UCSD-AML1 (cell line): ENCODE results near the gene KCNAB3.

Source experiments
- DNase-seq: peaks from one replicate; lab custom pipeline; 2025; ENCODE audit not compliant: unreplicated experiment; lab: John Stamatoyannopoulos, UW

KCNAB3 gene

DNA sequence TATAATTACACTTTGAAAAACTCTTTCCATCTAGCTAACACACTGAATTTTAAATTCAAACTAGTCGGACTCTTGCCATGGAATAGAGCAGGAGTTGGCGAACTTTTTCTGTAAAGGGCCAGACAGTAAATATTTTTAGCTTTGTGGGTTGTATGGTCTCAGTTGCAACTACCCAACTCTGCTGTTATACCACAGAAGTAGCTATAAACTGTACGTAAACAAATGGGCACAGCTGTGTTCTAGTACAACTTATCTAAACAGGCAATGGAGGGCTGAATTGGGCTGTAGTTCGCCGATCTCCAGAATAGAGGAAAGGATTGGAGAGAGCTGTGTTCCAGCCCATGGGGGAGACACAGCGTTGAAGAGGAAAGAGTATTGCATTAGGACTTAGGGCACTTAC lies 11.1 kb upstream of the KCNAB3 start:
- no peak for DNase-seq

DNA sequence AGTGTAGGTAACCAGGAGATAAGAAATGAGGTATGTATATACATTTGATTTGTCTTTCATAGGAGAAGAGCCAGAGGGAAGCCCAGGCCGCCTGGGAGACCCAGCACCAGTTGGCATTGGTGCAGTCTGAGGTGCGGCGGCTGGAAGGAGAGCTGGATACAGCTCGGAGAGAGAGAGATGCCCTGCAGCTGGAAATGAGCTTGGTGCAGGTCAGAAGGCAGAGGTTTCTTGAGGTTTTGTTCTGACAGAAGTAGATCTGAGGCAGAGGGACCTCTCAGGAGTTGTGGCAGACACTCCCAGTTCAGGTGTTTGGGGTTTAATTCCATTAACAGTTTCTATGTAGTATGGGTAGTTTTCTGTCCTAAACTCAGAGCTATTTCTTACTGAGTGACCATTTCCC lies 10.4 kb upstream of the KCNAB3 start:
- DNase-seq, result no peak

DNA sequence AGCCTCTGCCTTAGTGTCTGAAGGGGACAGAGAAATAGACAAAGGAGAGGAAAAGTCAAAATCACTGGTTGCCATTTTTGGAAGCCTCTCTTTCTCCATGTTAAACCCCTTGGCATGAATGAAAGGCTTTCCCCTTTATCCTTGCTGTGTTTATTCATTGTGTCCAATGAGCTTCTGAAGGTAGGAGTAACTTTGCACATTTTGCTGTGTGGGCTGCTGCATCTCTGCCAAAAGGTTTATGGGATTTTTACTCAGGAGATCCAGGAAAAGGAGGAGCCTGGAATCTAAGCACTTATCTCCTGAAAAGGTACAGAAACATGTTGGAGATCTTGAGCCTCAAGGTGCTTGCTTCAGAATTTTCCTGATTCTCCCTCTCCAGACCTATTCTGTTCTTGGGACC lies 6.2 kb upstream of the KCNAB3 start:
- no peak for DNase-seq

DNA sequence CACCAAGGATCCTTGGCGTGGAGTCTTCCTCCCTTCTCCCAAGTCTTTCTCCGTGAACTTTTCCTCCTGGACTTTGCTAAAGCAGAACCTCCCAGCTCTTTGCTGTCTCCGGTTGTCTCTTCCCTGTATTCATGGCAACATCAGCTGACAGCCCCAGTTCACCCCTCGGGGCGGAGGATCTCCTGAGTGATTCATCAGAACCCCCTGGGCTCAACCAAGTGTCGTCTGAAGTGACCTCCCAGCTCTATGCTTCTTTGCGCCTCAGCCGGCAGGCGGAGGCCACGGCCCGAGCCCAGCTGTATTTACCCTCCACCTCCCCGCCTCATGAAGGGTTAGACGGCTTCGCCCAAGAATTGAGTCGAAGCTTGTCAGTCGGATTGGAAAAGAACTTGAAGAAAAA lies 3.3 kb upstream of the KCNAB3 start:
- peak; percentile 33 for DNase-seq

DNA sequence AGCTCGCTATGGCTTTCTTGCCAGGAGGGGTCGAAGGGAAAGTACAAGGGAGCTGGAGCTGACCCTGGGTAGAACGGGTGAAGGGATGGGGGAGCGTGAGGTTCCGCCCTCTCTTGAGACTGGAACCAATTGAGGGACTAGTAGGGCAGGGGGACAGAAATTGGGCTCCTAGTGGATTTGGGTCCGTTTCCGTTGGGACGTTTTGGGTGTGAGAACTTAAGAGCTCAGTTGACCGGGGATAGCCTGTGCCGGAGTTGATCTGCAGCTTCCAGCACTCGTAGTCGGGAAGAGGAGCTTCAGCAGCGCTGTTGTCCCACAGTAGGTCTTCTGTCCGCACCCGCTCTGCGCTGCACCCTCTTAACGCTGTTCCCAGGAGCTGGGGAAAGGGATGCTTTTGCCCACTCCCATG lies 2.8 kb upstream of the KCNAB3 start:
- DNase-seq, result no peak

DNA sequence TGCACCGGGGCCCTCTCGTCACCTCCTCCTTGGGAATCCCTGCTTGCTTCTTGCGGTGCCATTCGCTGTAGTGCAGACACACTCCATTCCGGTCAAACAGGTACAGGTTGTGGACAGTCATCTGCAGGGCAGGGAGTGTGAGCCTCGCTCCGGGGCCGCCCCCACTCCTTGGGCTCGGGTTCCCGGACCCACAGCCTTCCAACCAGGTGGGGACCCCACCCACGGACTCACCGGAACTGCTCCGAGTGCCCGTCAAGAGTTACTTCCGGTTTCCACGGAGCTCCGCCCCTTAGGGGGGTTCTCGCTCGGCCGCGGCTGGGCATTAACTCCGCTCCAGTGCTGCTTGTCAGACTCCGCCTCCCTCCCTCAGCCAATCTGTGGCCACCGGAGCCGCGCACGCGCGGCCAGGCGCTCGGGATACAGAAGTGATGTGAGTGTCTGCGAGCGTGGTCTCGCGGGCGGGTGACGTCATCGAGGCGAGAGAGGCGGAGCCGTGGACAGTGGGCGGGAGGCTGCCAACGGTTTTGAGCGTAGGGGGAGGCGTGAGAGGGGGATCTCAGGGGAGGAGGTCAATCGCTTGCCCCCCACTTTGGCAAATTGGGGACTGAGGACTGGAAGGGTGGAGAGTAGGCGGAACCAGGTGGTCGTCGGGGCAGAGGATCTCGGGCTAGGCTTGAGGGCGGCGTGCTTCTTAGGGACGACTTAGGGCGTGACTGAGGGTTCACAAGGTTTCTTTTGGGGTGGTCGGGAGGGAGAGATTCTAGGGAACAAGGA lies 2.2 kb upstream of the KCNAB3 start, which contains the start of the genes CNTROB and TRAPPC1:
Gene CNTROB, plus strand, starts transcription at position 498 of the 774 bp plus-strand sequence. CDS start 874 bp downstream, outside the sequence.
Gene TRAPPC1, minus strand, starts transcription at position 238 of the 774 bp plus-strand sequence. Its CDS starts 117 bp downstream, at position 121.
- DNase-seq, result peak; percentile 99

DNA sequence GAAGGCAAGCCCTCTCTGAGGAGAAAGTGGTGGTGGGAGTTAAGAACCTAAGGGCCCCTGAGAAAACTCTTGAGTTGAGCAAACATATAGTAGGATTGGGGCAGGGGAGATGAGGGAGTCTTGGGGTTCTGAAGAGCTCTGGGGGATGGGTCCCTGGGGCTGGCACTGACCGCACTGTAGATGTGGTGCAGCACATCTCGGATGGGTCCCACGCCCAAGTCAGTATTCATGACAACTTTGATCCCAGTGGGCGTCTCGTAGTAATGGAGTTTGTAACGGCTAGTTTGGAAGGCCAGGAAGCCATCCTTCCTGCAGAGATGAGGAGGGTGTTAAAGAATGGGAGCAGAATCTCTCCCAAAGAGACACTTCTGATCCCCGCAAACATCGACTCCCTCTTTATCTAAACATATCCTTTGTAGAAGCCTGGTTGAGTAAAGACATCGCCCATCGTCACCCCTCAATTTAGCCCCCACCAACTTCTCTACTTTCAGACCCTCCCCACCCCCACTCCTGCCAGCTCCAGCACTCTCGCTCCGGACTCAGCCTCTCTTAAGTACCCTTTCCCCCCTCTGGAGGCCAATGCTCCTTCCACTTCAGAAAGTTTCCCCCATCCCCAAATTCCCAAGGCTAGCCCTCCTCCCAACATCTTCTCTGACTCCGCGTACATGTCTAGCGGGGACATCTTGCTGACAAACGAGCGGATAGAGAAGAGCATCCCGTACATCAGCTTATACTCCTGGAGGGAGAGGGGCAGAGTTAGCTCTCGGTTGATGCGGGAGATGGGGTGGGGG lies 1.4 kb upstream of the KCNAB3 start:
- DNase-seq, result no peak

DNA sequence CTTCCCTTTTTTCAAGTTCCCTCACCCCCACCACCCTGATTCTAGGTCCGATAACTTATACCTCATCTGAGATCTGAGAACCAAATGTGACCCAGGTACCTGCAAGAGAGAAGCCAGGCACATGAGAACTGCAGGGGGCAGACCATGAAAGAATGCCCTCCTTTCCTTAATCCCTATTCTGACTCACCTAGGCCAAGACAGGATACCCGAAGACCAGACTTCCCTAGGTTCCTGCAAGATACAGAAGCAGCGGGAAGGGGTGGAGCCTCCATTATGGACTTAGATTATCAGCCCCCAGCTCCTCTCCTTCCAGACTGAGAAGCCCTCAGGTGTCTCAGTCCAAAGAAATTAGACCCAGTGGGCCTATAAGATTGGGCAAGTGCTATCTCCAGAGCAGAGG lies 2.1 kb downstream of the KCNAB3 start:
- DNase-seq, result no peak

DNA sequence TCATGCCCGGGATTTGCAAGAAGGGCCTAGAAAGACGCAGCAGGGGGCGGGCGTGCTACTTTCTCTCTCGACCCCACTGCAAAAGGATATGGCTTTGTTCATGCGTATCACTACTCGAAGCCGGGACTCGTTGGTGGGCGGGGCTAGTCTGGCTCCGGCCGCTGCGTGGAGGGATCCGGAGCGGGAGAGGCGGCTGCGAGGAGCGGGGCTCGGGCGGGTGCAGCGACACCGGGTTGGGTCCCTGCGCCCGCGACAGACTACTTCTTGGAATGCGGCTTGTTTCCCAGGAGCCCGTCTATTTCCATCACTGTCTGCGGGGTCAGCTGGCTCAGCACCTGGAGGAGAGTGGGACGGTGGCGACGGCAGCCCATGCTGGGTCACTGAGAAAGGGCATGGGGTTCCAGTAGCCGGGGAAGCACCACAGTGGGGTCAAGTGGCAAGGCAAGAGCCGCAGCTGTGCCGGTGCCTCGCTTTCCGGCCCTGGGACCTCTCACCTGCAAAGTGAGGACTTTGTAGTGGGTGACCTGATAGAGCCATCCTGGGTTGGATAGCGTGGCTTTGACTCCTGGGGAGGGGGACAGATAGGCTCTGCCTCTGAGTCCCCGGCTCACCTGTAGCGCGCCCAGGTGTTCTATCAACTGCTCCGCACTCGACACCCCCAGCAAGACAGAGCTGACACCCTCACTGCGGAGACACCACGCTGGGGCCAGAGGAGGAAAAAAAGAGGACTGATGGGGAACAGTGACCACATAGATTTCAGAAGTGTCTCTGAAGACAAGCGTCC lies 6.6 kb downstream of the KCNAB3 start:
- DNase-seq, result no peak

DNA sequence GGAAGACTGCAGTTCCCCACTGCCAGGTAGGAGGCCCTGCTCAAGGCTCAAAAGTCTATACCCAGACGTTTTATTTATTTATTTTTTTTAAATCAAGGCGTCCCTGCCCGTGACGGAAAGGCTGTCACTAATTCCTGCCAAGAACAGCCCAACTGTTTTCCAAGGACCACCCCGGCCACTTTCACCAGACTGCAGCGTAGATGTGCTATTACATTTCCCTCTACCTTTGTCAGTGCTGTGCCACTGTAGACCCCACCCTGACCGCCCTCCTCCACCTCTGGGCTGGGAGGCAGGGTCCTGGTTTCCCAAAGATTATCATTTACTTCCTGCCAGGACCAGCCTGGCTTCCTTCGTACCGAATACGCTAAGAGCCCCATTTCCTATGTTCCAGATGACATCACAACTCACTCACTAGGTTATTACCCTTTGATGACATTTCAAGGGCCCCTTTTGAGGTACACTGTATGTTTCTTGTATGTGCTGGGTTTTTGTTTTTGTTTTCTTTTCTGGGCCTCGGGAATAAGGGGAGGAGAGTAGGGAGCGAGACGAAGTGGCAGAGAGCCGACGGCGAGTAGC lies 7.3 kb downstream of the KCNAB3 start:
- no peak for DNase-seq

DNA sequence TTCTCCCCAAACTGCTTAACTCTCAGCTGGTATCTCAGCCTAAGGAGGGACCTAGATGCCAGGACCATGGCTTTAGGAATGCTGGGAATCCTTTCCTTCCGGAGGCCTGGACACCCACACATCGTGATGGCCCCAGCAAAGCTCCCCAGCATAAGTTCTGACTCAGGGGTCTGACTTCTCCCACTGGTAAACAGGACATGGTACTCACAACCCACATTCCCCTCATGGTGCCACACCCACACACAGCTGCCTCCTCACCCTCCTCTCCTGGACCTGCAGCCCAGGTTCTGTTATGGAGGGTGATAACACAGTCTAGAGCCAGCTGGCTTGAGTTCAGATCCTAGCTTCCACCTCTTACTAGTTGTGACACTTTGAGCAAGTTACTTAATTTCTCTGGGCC lies 12.8 kb downstream of the KCNAB3 start:
- DNase-seq, result no peak

DNA sequence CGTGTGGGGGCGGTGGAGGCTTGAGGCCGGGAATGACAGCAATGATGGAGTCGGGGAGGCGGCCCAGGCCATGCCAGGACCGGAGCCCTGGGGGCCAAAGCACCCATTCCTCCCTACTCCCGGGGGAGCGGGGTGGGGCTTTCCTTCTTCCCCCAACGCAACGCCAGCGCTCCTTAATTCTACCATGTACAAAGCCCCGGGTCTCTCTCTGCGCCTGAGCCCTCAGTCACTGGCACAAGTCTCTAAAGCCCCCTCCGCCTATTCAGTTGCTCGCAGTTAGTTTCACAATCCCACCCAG lies 13.3 kb downstream of the KCNAB3 start:
- no peak for DNase-seq

DNA sequence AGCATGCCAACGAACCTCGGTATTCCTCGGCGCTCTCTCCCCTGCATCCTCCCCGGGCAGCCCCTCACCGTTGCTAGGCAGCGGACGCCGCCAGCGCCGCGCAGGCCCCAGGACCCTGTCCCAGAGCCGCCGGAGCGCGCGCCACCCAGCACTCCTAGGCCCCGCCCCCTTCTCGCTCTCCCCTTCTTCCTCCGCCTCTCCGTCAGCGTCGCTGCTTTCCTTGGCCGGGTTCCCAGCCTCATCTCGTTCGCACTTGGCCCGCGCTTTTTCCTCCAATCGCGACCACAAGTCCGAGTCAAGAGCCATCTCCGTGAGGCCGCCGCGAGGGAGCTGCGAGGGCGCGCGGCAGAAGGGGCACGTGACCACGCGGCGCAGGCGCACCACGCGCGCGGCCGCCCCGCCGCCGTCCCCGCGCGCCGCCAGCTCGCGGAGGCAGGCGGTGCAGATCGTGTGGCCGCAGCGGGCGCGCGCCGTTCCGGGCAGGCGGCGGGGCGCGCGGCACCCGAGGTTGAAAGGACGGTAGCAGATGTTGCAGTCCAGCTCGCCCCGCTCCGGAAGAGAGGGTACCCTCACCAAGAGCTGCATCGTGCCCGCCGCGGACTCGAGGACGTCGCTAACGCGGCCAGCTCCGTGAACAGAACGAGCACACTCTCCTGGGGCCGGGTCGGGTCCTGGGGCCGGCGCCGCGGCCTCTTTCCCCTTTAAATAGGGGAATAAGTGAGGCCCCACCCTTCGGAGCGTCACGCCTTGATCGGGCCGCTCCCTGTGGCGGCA lies 13.9 kb downstream of the KCNAB3 start, which contains the start of gene RNF227:
Gene RNF227, minus strand, starts transcription at position 679 of the 774 bp plus-strand sequence. Its CDS starts 94 bp downstream, at position 585.
- DNase-seq, result peak; percentile 85

DNA sequence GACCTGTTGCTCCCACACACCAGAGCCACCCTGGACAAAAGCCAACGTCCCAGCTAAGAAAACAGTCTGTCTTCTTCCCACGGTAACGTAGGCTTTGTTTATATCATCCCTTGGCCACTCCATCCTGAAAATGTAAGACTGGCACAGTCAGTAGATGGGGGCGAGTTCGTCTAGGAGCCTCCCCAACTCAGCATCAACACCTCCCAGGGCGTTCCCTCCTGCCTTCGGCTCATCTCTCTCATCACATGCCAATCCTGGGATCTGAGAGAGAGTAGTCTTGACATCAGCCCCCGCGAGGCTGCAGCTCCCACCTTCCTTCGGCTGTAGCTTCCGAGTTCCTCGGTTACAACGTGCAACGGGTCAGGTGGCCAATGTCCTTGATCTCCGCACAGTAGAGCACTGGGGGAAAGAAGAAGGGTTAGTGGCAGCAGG lies 14.5 kb downstream of the KCNAB3 start:
- no peak for DNase-seq

DNA sequence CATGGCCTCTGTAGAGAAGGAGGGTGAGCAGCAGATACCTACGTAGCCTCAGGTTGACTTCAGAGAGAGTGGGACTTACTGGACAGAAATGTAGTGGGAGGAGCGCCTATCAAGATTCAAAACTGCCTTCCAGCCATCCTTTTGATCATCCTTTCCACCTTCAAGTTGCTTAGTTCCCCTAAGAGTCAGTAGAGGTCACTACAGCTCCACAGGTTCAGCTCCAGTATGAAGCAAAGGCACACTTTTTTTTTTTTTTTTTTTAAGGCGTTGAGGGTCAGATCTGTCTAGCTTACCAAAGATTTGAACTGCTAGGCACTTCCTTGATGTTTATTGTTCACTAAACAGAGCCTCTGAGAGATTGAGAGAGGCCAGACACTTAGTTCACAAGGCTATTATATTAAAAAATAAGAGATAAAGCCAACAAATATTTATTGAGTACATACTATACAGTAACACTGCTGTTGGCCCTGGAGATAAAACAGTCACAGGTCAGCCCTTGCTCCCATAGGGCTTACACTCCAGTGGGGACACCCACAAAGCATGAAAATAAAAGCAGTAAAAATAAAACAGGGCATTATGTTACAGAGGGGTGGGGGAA lies 16.6 kb downstream of the KCNAB3 start:
- DNase-seq, result no peak

DNA sequence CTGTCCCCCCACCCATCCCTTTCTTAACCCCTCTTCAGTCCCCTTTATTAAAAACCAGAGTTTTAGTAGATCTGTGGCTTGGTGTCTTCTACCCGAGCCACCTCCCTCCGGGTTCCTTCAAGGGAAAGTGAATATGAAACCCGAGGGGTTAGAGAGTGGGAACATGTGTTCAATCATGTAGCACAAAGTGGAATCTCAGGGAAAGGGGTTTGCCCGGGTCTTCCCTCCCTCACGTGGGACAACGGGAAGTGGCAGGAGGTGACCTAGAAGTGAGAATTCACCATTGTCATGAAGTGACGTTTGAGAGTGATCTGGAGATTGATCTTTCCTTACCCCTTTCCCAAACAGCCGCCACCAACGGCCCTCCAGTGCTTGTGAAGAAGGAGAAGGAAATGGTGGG lies 18.5 kb downstream of the KCNAB3 start:
- DNase-seq, result no peak

DNA sequence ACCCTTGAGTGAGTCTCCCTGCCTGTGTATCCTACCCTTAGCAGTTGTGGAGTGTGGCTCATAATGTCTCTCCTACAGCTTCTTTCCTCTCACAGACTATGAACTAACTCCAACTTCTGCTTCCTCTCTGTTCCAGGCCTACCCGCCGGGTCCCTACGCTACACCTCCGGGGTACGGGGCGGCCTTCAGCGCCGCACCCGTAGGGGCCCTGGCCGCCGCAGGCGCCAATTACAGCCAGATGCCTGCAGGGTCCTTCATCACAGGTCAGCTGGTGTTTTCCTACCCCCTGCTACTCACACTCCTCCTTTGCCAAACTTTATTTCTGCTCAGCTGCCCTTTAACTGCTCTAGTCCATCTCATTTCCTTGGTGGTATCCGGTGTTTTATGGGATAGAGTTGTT lies 18.9 kb downstream of the KCNAB3 start:
- DNase-seq, result no peak

DNA sequence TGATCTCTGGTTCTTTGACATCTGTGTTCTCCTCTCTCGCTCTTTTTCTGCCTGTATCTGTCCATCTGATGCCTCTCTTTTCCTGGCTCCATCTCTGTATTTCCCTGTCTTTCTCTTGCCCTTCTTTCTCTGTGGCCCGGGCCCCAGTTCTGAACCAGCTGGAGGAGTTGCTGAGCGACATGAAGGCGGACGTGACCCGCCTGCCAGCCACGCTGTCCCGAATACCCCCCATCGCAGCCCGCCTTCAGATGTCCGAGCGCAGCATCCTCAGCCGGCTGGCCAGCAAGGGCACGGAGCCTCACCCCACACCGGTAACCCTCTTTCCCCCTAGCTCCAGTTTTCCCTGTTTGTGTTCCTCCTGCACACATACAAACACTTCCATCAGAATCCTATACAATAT lies 19.4 kb downstream of the KCNAB3 start:
- DNase-seq, result no peak

DNA sequence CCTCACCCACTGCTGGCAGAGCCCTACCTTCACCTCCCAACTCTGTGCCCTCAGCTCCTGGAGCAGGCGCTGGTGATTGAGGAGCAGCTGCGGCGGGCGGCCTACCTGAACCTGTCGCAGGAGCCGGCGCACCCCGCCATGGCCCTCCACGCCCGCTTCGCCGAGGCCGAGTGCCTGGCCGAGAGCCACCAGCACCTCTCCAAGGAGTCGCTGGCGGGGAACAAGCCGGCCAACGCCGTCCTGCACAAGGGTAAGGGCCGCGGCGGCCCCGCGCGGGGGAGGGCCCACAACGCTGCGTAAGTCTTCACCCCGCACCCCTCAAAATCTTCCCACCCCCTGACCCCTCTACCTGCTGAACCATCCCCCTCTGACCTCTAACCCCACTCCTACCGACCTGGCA lies 20.6 kb downstream of the KCNAB3 start:
- no peak for DNase-seq
